ENCODE measurements around the gene C1QTNF6. TPM values are rescaled to one million over a fixed set of nuclear protein-coding genes. Genes with fewer than 3 reads are reported as not detected.

The C1QTNF6 gene
- total RNA-seq, 1 donor from 2014 or later = 3.3 TPM

DNA sequence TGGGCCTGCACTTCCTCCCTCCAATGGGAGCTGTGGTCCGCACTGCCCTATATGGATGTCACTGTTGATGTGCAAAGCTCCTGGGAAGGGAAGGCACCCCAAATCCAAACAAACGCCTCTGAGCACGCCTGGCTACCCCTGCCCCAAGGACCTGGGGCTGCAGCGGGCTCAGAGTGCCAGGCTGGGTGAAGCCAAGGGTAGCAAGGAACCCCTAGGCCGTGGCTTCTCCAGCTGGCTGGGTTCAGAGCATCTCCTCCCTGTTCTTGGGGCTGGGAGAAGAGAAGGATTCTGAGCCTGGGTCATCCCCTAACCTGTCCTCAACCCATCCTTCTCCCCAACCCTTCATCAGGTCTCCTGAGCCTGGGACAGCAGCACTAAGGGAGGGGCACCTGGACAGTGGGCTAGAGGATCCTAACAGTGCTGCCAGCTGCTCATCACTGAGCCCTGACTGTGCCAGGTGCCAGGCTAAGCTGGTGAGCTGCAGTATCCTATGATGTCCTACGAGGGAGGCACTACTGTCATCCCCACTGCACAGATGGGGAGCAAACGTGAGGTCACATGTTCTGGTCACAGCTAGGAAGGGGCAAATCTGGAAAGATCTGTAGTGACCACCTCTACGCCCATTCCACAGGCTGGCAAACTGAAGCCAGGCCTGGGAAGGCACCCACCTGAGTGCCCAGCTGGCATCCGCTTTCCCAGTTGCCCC, 21.2 kb upstream of the C1QTNF6 start:
- TF ChIP-seq, protein P1, sequence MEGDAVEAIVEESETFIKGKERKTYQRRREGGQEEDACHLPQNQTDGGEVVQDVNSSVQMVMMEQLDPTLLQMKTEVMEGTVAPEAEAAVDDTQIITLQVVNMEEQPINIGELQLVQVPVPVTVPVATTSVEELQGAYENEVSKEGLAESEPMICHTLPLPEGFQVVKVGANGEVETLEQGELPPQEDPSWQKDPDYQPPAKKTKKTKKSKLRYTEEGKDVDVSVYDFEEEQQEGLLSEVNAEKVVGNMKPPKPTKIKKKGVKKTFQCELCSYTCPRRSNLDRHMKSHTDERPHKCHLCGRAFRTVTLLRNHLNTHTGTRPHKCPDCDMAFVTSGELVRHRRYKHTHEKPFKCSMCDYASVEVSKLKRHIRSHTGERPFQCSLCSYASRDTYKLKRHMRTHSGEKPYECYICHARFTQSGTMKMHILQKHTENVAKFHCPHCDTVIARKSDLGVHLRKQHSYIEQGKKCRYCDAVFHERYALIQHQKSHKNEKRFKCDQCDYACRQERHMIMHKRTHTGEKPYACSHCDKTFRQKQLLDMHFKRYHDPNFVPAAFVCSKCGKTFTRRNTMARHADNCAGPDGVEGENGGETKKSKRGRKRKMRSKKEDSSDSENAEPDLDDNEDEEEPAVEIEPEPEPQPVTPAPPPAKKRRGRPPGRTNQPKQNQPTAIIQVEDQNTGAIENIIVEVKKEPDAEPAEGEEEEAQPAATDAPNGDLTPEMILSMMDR (IDR thresholded peaks at IDR 0.05; ENCODE audit: partially characterized antibody, unreplicated experiment) = no peak
- no peaks in the 10 kb centered on the region for H3K36me3 Mint-ChIP-seq (ENCODE audit: unreplicated experiment)
- peaks cover 2% of the 10 kb centered on the region for H3K9me3 Mint-ChIP-seq (ENCODE audit: unreplicated experiment)
- H3K4me1 Mint-ChIP-seq (ENCODE audit: low read depth, unreplicated experiment) = peaks cover 17% of the 10 kb centered on the region
- H3K27me3 Mint-ChIP-seq (ENCODE audit: unreplicated experiment) = no peaks in the 10 kb centered on the region
- H3K27ac Mint-ChIP-seq (ENCODE audit: unreplicated experiment) = no peak overlapping the region
- no peak overlapping the region for H3K4me3 Mint-ChIP-seq (ENCODE audit: unreplicated experiment)
- no peak for DNase-seq

GRCh38 chr22:37208401-37209139, 20.5 kb upstream of the C1QTNF6 start:
- H3K4me1 Mint-ChIP-seq (ENCODE audit: low read depth, unreplicated experiment) = peaks cover 15% of the 10 kb centered on the region
- H3K36me3 Mint-ChIP-seq (ENCODE audit: unreplicated experiment) = no peaks in the 10 kb centered on the region
- TF ChIP-seq, protein P1 (IDR thresholded peaks at IDR 0.05; ENCODE audit: partially characterized antibody, unreplicated experiment) = no peak
- no peaks in the 10 kb centered on the region for H3K27me3 Mint-ChIP-seq (ENCODE audit: unreplicated experiment)
- no peak overlapping the region for H3K27ac Mint-ChIP-seq (ENCODE audit: unreplicated experiment)
- H3K9me3 Mint-ChIP-seq (ENCODE audit: unreplicated experiment) = peaks cover 2% of the 10 kb centered on the region
- no peak for DNase-seq
- no peak overlapping the region for H3K4me3 Mint-ChIP-seq (ENCODE audit: unreplicated experiment)

DNA sequence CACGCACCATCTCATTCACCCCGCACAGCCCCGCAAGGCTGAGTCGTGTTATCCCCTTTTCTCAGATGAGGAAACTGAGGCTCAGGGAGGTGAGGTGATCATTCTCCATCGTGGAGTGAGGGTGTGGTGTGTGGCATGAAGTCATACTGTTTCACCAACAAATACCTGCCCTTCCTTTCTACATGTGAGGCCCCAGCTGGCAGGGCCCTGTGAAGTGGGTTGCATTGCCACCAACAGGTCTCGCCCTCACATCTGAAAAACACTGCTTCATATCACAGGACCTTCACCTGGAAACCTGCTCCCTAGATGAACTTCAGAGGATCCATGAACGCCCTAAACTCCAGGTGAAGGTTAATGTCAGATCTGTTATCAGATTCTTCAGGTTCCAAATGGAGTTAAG, 19.9 kb upstream of the C1QTNF6 start:
- TF ChIP-seq, protein P1 (IDR thresholded peaks at IDR 0.05; ENCODE audit: partially characterized antibody, unreplicated experiment) = no peak
- Mint-ChIP-seq H3K36me3 (ENCODE audit: unreplicated experiment) (no peaks in the 10 kb centered on the region), H3K27me3 (ENCODE audit: unreplicated experiment) (no peaks in the 10 kb centered on the region), H3K9me3 (ENCODE audit: unreplicated experiment) (peaks cover 2% of the 10 kb centered on the region), H3K4me1 (ENCODE audit: low read depth, unreplicated experiment) (peaks cover 13% of the 10 kb centered on the region), H3K27ac (ENCODE audit: unreplicated experiment) (no peak overlapping the region), H3K4me3 (ENCODE audit: unreplicated experiment) (no peak overlapping the region)
- no peak for DNase-seq

GRCh38 chr22:37206841-37207821, 19.1 kb upstream of the C1QTNF6 start:
- H3K27me3 Mint-ChIP-seq (ENCODE audit: unreplicated experiment) = no peaks in the 10 kb centered on the region
- no peak for DNase-seq
- peaks cover 2% of the 10 kb centered on the region for H3K9me3 Mint-ChIP-seq (ENCODE audit: unreplicated experiment)
- peaks cover 9% of the 10 kb centered on the region for H3K4me1 Mint-ChIP-seq (ENCODE audit: low read depth, unreplicated experiment)
- no peak overlapping the region for H3K27ac Mint-ChIP-seq (ENCODE audit: unreplicated experiment)
- TF ChIP-seq, protein P1 (IDR thresholded peaks at IDR 0.05; ENCODE audit: partially characterized antibody, unreplicated experiment) = no peak
- no peak overlapping the region for H3K4me3 Mint-ChIP-seq (ENCODE audit: unreplicated experiment)
- no peaks in the 10 kb centered on the region for H3K36me3 Mint-ChIP-seq (ENCODE audit: unreplicated experiment)

All from glutamatergic neuron (in vitro differentiated cells).